GM18858 (cell line): Measurements from ENCODE around the gene SLC24A5.
A peak's percentile ranks its signal among the peaks of the same experiment; 100 is the strongest.

Experiments
- ATAC-seq: cut with Tn5 transposase; IDR thresholded peaks from one replicate; pipeline ENCODE4 v1.9.1; 2021; ENCODE audit not compliant: unreplicated experiment

Gene SLC24A5

GRCh38 chr15:48109856-48110531, 10.8 kb upstream of the SLC24A5 start:
- no peak for ATAC-seq

GRCh38 chr15:48112242-48112641, 8.5 kb upstream of the SLC24A5 start:
- ATAC-seq = no peak

GRCh38 chr15:48119277-48119676, 1.5 kb upstream of the SLC24A5 start:
- ATAC-seq = no peak

GRCh38 chr15:48121849-48122248, 1.1 kb downstream of the SLC24A5 start:
- ATAC-seq = no peak

- ATAC-seq = no peak
Observed at GRCh38 chr15:48126667-48127355, 6.0 kb downstream of the SLC24A5 start.

- no peak for ATAC-seq
Observed at GRCh38 chr15:48131324-48131723, 10.5 kb downstream of the SLC24A5 start.

- no peak for ATAC-seq
Observed at GRCh38 chr15:48132874-48133273, 12.1 kb downstream of the SLC24A5 start.

GRCh38 chr15:48143856-48144255, 23.1 kb downstream of the SLC24A5 start:
- ATAC-seq = no peak

- ATAC-seq = peak; percentile 66
Observed at GRCh38 chr15:48144889-48145288, 24.1 kb downstream of the SLC24A5 start.

GRCh38 chr15:48145923-48146322, 25.1 kb downstream of the SLC24A5 start:
- ATAC-seq = no peak

GRCh38 chr15:48147358-48147757, 26.6 kb downstream of the SLC24A5 start:
- ATAC-seq = no peak

GRCh38 chr15:48149858-48150257, 29.1 kb downstream of the SLC24A5 start:
- ATAC-seq = no peak

- no peak for ATAC-seq
Observed at GRCh38 chr15:48153526-48153925, 32.7 kb downstream of the SLC24A5 start.

GRCh38 chr15:48168616-48169015, 47.8 kb downstream of the SLC24A5 start:
- no peak for ATAC-seq

- ATAC-seq = no peak
Observed at GRCh38 chr15:48170981-48171380, 50.2 kb downstream of the SLC24A5 start.

- peak; percentile 27 for ATAC-seq
Observed at GRCh38 chr15:48175126-48175525, 54.3 kb downstream of the SLC24A5 start.

- no peak for ATAC-seq
Observed at GRCh38 chr15:48176112-48176511, 55.3 kb downstream of the SLC24A5 start.

- ATAC-seq = no peak
Observed at GRCh38 chr15:48176957-48177356, 56.2 kb downstream of the SLC24A5 start.

GRCh38 chr15:48177383-48177765, 56.6 kb downstream of the SLC24A5 start:
- peak; percentile 61 for ATAC-seq

GRCh38 chr15:48177766-48178647, 57.2 kb downstream of the SLC24A5 start, which contains the start of gene MYEF2:
Gene MYEF2 (minus strand): TSS chr15:48178295. CDS start chr15:48178237, 58 bp downstream.
- ATAC-seq = peak; percentile 58

GRCh38 chr15:48178648-48178931, 57.8 kb downstream of the SLC24A5 start:
- ATAC-seq = no peak

GRCh38 chr15:48182749-48183148, 62.0 kb downstream of the SLC24A5 start:
- ATAC-seq = no peak
